Measurements from ENCODE around the gene PCBP2. TPM values are rescaled to one million over a fixed set of nuclear protein-coding genes. Genes with fewer than 3 reads are reported as not detected.

PCBP2 gene
- total RNA-seq, 6 experiments from 2014 or later, result 254 to 463 (median 347) TPM

DNA sequence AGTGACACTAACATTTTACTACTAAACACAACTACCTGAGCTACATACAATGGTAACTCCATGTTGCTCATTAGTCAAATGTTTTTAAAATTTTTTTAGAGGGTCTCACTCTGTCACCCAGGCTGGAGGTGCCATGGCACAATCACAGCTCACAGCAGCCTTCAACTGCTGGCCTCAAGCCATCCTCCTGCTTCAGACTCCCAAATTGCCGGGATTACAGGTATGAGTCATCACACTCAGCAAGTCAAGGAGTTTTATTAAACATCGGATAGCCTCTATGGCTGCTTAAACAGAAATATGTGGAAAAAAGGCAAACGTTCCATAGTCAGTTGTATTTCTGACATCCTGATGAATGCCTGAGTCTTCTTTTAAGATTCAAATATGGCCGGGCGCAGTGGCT is 66.5 kb downstream of the PCBP2 start:
- no peak overlapping the region for H3K4me3 ChIP-seq
- DNase-seq, result no peak
- intact Hi-C loops (cut with DNase I), result no loop called here

DNA sequence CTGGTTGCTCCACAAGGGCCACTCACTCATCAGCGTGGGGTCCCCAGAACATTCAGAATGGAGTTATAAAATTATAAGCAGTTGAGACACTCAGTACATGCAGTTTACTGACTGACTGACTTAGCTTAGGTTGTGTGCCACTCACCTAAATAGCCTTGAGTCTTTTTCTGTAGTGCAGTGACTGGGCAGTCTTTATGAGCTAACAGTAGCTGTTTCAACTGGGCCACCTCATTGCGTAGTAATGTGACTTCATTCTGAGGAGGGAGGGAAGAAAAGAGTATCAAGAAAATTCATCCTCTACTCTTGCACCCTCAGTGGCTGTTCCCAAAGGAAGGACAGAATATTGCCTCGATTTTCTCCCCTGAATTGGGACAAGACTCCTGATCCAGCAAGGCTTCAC is 71.2 kb downstream of the PCBP2 start:
- WGBS (ENCODE audit: insufficient coverage, low coverage, low lambda C conversion rate, missing lambda C conversion rate), result 92% methylated on average over 3 of the region's 3 CpGs
- ATAC-seq, result no peak

More for the DNA sequence above, 66.5 kb downstream of the PCBP2 start:
- Histone ChIP-seq H3K36me3 (peaks cover 6 to 95% (median 44%) of the 10 kb centered on the region in 4 donors), H3K9me3 (no peaks in the 10 kb centered on the region), H3K27me3 (no peaks in the 10 kb centered on the region), H3K27ac (no peak overlapping the region), H3K4me1 (no peaks in the 10 kb centered on the region)
- no peak for TF ChIP-seq POLR2A (IDR thresholded peaks at IDR 0.05)
- TF ChIP-seq, protein P1, sequence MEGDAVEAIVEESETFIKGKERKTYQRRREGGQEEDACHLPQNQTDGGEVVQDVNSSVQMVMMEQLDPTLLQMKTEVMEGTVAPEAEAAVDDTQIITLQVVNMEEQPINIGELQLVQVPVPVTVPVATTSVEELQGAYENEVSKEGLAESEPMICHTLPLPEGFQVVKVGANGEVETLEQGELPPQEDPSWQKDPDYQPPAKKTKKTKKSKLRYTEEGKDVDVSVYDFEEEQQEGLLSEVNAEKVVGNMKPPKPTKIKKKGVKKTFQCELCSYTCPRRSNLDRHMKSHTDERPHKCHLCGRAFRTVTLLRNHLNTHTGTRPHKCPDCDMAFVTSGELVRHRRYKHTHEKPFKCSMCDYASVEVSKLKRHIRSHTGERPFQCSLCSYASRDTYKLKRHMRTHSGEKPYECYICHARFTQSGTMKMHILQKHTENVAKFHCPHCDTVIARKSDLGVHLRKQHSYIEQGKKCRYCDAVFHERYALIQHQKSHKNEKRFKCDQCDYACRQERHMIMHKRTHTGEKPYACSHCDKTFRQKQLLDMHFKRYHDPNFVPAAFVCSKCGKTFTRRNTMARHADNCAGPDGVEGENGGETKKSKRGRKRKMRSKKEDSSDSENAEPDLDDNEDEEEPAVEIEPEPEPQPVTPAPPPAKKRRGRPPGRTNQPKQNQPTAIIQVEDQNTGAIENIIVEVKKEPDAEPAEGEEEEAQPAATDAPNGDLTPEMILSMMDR (IDR thresholded peaks at IDR 0.05), result no peak
- ATAC-seq, result no peak
- 90% methylated on average over 5 of the region's 5 CpGs for WGBS (ENCODE audit: insufficient coverage, low coverage, low lambda C conversion rate, missing lambda C conversion rate)

DNA sequence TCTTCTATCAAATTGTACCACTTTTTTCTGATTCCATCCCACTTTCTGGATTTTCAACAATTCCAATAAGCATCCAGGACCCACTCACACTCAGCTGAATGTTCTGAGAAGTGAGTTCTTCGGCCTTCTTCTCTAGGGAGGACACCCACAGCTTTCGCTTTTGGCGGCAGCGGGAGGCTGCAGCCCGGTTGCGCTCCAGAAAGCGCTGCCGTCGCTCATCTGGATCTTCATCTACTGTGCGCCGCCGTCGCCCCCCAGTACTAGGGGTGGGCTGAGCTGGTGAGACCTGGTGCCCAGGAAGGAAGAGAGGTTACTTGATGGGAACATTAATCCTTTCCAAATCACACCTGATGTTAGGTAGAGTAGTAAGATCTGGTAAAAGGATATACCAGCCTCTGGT is 72.6 kb downstream of the PCBP2 start:
- intact Hi-C loops (cut with DNase I), result no loop called here
- Histone ChIP-seq H3K36me3 (peaks cover 6 to 82% (median 24%) of the 10 kb centered on the region in 4 donors), H3K27ac (no peak overlapping the region), H3K9me3 (no peaks in the 10 kb centered on the region), H3K4me3 (no peak overlapping the region), H3K27me3 (no peaks in the 10 kb centered on the region), H3K4me1 (no peaks in the 10 kb centered on the region)
- WGBS (ENCODE audit: insufficient coverage, low coverage, low lambda C conversion rate, missing lambda C conversion rate), result 100% methylated on average over 1 of the region's 13 CpGs
- TF ChIP-seq POLR2A (IDR thresholded peaks at IDR 0.05), result no peak
- TF ChIP-seq, protein P1 (IDR thresholded peaks at IDR 0.05), result no peak
- DNase-seq (no peak), ATAC-seq (no peak)

More for the DNA sequence above, 71.2 kb downstream of the PCBP2 start:
- Histone ChIP-seq H3K9me3 (no peaks in the 10 kb centered on the region), H3K27me3 (no peaks in the 10 kb centered on the region), H3K4me1 (no peaks in the 10 kb centered on the region), H3K4me3 (no peak overlapping the region), H3K36me3 (peaks cover 6 to 83% (median 27%) of the 10 kb centered on the region in 4 donors), H3K27ac (no peak overlapping the region)
- intact Hi-C loops (cut with DNase I), result no loop called here
- DNase-seq, result no peak
- no peak for TF ChIP-seq POLR2A (IDR thresholded peaks at IDR 0.05)
- TF ChIP-seq, protein P1 (IDR thresholded peaks at IDR 0.05), result no peak

DNA sequence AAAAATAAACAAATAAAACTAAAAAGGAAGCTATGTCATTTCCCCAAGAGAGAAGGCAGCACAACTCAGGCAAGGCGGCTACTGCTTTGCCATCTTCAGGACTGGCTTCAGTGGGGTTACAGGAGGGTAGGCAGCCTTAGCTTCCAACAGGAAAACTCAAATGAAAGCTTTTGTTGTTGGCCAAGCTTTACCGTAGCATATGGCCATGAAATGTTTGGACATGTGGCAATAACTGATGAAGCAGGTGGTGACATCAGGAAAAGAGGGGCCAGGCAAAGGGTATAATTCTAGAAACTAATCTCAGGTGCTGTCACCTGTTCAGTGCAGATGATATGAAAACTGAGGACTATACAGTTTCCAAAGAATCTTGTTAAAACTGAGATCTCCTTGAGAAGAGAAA is 78.2 kb downstream of the PCBP2 start:
- Histone ChIP-seq H3K36me3 (peaks cover 7 to 82% (median 29%) of the 10 kb centered on the region in 4 donors), H3K4me1 (peaks cover 0 to 3% (median 0%) of the 10 kb centered on the region in 4 donors), H3K4me3 (no peak overlapping the region), H3K9me3 (no peaks in the 10 kb centered on the region), H3K27me3 (no peaks in the 10 kb centered on the region), H3K27ac (no peak overlapping the region)
- intact Hi-C loops (cut with DNase I), result no loop called here
- DNase-seq (no peak), ATAC-seq (no peak)
- no peak for TF ChIP-seq POLR2A (IDR thresholded peaks at IDR 0.05)
- TF ChIP-seq, protein P1 (IDR thresholded peaks at IDR 0.05), result no peak
- 81% methylated on average over 2 of the region's 2 CpGs for WGBS (ENCODE audit: insufficient coverage, low coverage, low lambda C conversion rate, missing lambda C conversion rate)

Small RNA genes lying within 50 kb of the gene (small RNA-seq; reads per million reads assigned to genes)
- gene AC023509.3, result 0 reads per million in 2 experiments

Other genes starting within 250 kb of the PCBP2 start
- 1 to 10 TPM; 2.9 to 8.0 (median 3.9) TPM for gene ITGB7, start 244.9 kb upstream of the PCBP2 start, total RNA-seq
- 1 to 10 TPM; 1.9 to 2.4 (median 2.1) TPM for gene RARG, start 219.9 kb upstream of the PCBP2 start, total RNA-seq
- gene ESPL1, start 183.8 kb upstream of the PCBP2 start, total RNA-seq, result 10 to 100 TPM in 2 of 6 experiments, 1 to 10 TPM in 3, under 1 TPM in 1; 0.04 to 15.0 (median 4.5) TPM
- 100 to 1,000 TPM; 122 to 170 (median 146) TPM for gene PFDN5, start 156.6 kb upstream of the PCBP2 start, total RNA-seq
- 10 to 100 TPM; 17.6 to 27.1 (median 20.8) TPM for gene MYG1, start 152.4 kb upstream of the PCBP2 start, total RNA-seq
- 10 to 100 TPM; 22.0 to 29.1 (median 26.7) TPM for gene AAAS, start 130.5 kb upstream of the PCBP2 start, total RNA-seq
- gene SP7, start 115.7 kb upstream of the PCBP2 start, total RNA-seq, result not detected
- gene SP1, start 71.9 kb upstream of the PCBP2 start, total RNA-seq, result 10 to 100 TPM; 20.3 to 29.2 (median 23.9) TPM
- gene AMHR2, start 28.2 kb upstream of the PCBP2 start, total RNA-seq, result under 1 TPM; 0.09 to 0.74 (median 0.48) TPM
- gene PRR13, start 10.4 kb upstream of the PCBP2 start, total RNA-seq, result 10 to 100 TPM; 35.9 to 91.2 (median 61.0) TPM
- 1 to 10 TPM in 4 of 6 experiments, under 1 TPM in 2; 0.68 to 2.9 (median 1.5) TPM for gene MAP3K12, start 47.4 kb downstream of the PCBP2 start, total RNA-seq
- gene TARBP2, start 49.2 kb downstream of the PCBP2 start, total RNA-seq, result 10 to 100 TPM; 15.1 to 20.8 (median 17.8) TPM
- not detected for gene NPFF, start 55.4 kb downstream of the PCBP2 start, total RNA-seq
- 10 to 100 TPM in 5 of 6 experiments, 1 to 10 TPM in 1; 7.9 to 18.7 (median 12.3) TPM for gene ATF7, start 174.3 kb downstream of the PCBP2 start, total RNA-seq
- 100 to 1,000 TPM; 122 to 160 (median 135) TPM for gene ATP5MC2, start 224.0 kb downstream of the PCBP2 start, total RNA-seq

All from right lobe of liver (tissue), 6 donors.